SK-N-SH (cell line): Measurements from ENCODE around the gene MICAL2.

Experiments used
- CHD2 ChIP-seq: fragments of 150-350 bp; IDR thresholded peaks from 2 replicates; pipeline ENCODE4 v1.6.1; 2018; ENCODE audit warnings: low read length; ENCODE audit not compliant: partially characterized antibody
- ELF1 ChIP-seq: IDR thresholded peaks from 2 replicates; pipeline ENCODE4 v1.4.0; 2012
- EP300 ChIP-seq, 2 experiments: IDR thresholded peaks; 2 replicates each; pipeline versions ENCODE4 v1.4.0 to v1.6.1; 2012; ENCODE audit warnings: borderline replicate concordance in 1 of 2, low read depth in 1 of 2, low read length in 1 of 2
- FOXM1 ChIP-seq: IDR thresholded peaks from 2 replicates; pipeline ENCODE4 v1.4.0; 2012; ENCODE audit warnings: low read depth, mild to moderate bottlenecking
- GABPA ChIP-seq: IDR thresholded peaks from 2 replicates; pipeline ENCODE4 v1.4.0; 2012; ENCODE audit warnings: low read depth, mild to moderate bottlenecking
- MEF2A ChIP-seq: IDR thresholded peaks from 2 replicates; pipeline ENCODE4 v1.4.0; 2012; ENCODE audit warnings: low read depth, borderline replicate concordance
- NFIC ChIP-seq: IDR thresholded peaks from 2 replicates; pipeline ENCODE4 v1.4.0; 2012; ENCODE audit warnings: borderline replicate concordance
- RCOR1 ChIP-seq: fragments of 150-350 bp; IDR thresholded peaks from 2 replicates; pipeline ENCODE4 v1.6.1; 2017; ENCODE audit warnings: antibody characterized with exemption, low read length
- RXRA ChIP-seq: IDR thresholded peaks from 2 replicates; pipeline ENCODE4 v1.4.0; 2012; ENCODE audit warnings: low read depth, mild to moderate bottlenecking, borderline replicate concordance
- SMC3 ChIP-seq: IDR thresholded peaks from 2 replicates; pipeline ENCODE4 v1.6.1; 2012; ENCODE audit warnings: low read depth, low read length, improper control_type of control experiment
- TF ChIP-seq, protein P1 (sequence below): fragments of 200-600 bp; sonication (generic); IDR thresholded peaks from 2 replicates; pipeline ENCODE4 v1.6.1; 2017; ENCODE audit warnings: antibody characterized with exemption, mild to moderate bottlenecking, moderate library complexity
- TF ChIP-seq, protein P2 (sequence below): fragments of 150-350 bp; IDR thresholded peaks from 2 replicates; pipeline ENCODE4 v1.6.1; 2016; ENCODE audit warnings: mild to moderate bottlenecking, low read depth, low read length
- TF ChIP-seq, protein P3 (sequence below): IDR thresholded peaks from 2 replicates; pipeline ENCODE4 v1.4.0; 2012; ENCODE audit warnings: low read depth, borderline replicate concordance
- TF ChIP-seq, protein P4 (sequence below): IDR thresholded peaks from 2 replicates; pipeline ENCODE4 v1.6.1; 2012; ENCODE audit warnings: mild to moderate bottlenecking, low read depth, low read length, moderate library complexity

DNA sequence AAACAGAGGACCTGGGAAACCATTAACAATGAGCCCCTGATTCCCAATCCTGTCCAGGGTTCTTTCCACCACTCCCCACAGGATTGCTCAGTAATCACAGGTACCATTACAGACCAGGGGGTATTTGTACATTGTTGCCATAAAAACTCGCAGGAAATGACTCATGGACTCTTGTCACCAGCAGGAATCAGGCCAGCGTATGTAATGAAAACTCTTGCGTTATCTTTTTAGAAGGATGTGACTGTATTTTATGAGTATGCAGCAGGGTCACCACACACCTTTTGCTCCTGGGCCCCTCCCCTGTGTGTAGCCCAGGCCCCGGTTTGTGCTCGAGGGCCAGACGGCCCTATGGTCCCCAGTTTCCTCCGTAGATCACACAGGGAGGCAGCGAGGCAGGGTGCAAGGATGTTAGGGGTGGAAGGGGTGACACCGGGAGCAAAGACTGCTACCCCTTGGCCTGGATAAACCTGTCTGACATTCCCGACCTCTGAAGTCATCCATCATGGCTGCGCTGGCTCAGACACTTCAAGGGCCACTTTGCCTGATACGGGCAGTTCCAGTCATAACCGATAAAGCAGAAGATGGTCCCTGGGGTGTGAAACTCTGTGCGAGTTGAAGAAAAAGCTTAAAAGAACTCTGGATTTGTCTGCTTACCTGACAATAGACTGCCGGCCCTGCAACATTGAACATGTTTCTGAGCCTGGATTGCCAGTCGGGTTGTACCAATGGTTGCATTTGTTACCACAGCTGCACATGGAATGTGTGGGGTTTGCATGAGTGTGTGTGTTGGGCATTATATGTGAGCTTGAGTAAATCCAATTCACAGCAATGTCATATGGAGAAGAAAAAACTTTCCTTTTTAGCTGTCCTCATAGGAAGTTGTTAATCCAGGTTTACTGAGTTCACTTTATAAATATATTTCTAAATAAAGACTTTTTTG is 56.9 kb downstream of the MICAL2 start:
- TF ChIP-seq RCOR1 (no peak), ELF1 (peak; percentile 34; the same call in 1 of the 2 replicates), GABPA (0 out of 2 replicates have a peak, but pooled peaks have one; percentile 10), MEF2A (peak; percentile 72; the same call in 1 of the 2 replicates), EP300 (IDR thresholded peaks at IDR 0.05; ENCODE audit: borderline replicate concordance in 1 of 2, low read depth in 1 of 2, low read length in 1 of 2) (peak in 1 of 2 experiments; percentile 96; a peak in 2 of 4 replicates), CHD2 (no peak), RXRA (peak; percentile 92), FOXM1 (peak; percentile 90), SMC3 (no peak), NFIC (peak; percentile 92)
- TF ChIP-seq, protein P1, sequence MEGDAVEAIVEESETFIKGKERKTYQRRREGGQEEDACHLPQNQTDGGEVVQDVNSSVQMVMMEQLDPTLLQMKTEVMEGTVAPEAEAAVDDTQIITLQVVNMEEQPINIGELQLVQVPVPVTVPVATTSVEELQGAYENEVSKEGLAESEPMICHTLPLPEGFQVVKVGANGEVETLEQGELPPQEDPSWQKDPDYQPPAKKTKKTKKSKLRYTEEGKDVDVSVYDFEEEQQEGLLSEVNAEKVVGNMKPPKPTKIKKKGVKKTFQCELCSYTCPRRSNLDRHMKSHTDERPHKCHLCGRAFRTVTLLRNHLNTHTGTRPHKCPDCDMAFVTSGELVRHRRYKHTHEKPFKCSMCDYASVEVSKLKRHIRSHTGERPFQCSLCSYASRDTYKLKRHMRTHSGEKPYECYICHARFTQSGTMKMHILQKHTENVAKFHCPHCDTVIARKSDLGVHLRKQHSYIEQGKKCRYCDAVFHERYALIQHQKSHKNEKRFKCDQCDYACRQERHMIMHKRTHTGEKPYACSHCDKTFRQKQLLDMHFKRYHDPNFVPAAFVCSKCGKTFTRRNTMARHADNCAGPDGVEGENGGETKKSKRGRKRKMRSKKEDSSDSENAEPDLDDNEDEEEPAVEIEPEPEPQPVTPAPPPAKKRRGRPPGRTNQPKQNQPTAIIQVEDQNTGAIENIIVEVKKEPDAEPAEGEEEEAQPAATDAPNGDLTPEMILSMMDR, result no peak
- TF ChIP-seq, protein P2, sequence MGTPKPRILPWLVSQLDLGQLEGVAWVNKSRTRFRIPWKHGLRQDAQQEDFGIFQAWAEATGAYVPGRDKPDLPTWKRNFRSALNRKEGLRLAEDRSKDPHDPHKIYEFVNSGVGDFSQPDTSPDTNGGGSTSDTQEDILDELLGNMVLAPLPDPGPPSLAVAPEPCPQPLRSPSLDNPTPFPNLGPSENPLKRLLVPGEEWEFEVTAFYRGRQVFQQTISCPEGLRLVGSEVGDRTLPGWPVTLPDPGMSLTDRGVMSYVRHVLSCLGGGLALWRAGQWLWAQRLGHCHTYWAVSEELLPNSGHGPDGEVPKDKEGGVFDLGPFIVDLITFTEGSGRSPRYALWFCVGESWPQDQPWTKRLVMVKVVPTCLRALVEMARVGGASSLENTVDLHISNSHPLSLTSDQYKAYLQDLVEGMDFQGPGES, result no peak
- TF ChIP-seq, protein P3, sequence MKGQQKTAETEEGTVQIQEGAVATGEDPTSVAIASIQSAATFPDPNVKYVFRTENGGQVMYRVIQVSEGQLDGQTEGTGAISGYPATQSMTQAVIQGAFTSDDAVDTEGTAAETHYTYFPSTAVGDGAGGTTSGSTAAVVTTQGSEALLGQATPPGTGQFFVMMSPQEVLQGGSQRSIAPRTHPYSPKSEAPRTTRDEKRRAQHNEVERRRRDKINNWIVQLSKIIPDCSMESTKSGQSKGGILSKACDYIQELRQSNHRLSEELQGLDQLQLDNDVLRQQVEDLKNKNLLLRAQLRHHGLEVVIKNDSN, result no peak
- TF ChIP-seq, protein P4, sequence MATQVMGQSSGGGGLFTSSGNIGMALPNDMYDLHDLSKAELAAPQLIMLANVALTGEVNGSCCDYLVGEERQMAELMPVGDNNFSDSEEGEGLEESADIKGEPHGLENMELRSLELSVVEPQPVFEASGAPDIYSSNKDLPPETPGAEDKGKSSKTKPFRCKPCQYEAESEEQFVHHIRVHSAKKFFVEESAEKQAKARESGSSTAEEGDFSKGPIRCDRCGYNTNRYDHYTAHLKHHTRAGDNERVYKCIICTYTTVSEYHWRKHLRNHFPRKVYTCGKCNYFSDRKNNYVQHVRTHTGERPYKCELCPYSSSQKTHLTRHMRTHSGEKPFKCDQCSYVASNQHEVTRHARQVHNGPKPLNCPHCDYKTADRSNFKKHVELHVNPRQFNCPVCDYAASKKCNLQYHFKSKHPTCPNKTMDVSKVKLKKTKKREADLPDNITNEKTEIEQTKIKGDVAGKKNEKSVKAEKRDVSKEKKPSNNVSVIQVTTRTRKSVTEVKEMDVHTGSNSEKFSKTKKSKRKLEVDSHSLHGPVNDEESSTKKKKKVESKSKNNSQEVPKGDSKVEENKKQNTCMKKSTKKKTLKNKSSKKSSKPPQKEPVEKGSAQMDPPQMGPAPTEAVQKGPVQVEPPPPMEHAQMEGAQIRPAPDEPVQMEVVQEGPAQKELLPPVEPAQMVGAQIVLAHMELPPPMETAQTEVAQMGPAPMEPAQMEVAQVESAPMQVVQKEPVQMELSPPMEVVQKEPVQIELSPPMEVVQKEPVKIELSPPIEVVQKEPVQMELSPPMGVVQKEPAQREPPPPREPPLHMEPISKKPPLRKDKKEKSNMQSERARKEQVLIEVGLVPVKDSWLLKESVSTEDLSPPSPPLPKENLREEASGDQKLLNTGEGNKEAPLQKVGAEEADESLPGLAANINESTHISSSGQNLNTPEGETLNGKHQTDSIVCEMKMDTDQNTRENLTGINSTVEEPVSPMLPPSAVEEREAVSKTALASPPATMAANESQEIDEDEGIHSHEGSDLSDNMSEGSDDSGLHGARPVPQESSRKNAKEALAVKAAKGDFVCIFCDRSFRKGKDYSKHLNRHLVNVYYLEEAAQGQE, result 0 out of 2 replicates have a peak, but pooled peaks have one; percentile 21
